Stimulated activated CD8-positive, alpha-beta memory T cell treated with anti-CD3 and anti-CD28 coated beads, Interleukin-4, amount 100 ng/mL, for 1 hour (primary cell): ENCODE measurements around the gene CSNK1D.
"Not testable (repeated sequence)": the region's sequence is repeated elsewhere in the genome, so short reads cannot be mapped to it uniquely, and the experiment has no call there.

Source experiments
- DNase-seq, 2 donors: peaks; one replicate each; pipeline ENCODE4 v3.0.0-alpha.2; 2020; ENCODE audit warnings: low read depth in 2 of 2, low spot score in 1 of 2

The CSNK1D gene

DNA sequence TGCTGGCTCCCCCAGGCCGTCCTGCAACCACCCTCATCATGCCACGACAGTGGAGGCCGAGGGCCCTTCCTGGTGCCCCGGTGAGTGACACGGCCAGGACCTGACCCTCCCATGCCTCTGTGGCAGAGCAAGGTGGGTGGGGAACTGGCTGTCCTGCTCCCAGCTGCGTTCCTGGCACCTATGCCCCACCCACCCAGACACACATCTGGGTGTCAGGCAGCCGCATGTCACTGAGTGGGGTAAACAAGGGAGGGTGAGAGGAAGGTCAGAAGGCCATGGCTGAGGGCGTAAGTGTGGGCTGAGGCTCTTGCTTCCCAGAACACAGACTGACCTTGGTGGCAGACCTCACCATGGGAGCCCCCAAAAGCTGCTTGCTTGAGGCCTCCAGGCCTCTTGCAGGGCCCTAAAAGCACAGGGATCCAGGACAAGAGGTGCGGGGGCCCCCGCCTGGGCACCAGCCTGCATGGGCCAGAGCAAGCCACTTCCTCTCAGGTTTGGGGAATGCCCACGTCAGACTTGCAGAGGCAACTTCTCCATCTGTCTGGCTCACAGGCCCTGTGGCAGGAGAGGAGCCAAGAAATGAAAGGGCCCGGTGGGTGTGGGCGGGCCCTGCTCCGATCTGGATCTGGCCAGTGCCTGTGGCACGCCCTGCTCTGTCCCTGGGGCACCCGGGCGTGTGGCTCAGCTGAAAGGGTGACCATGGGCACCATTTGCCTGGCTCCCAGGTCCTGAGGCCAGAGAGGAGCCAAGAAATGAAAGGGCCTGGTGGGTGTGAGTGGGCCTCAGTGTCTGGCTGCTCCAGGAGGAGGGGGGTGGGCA, 57.0 kb downstream of the CSNK1D start:
- DNase-seq = no peak

DNA sequence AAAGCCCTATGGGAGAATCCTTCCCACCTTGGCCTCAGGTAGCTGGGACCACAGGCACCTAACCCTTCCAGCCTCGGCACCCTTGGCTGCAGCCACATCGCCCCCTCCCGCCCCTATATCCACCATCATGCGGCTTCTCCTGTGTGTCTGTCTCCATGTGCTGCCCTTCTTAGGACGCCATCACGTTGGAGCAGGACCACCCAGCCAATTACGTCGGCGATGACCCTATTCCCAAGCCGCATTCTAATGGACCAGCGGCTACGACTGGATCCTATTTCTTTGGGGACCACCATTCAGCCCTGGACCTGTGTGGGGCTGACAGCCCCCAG, 57.6 kb downstream of the CSNK1D start:
- DNase-seq = no peak

DNA sequence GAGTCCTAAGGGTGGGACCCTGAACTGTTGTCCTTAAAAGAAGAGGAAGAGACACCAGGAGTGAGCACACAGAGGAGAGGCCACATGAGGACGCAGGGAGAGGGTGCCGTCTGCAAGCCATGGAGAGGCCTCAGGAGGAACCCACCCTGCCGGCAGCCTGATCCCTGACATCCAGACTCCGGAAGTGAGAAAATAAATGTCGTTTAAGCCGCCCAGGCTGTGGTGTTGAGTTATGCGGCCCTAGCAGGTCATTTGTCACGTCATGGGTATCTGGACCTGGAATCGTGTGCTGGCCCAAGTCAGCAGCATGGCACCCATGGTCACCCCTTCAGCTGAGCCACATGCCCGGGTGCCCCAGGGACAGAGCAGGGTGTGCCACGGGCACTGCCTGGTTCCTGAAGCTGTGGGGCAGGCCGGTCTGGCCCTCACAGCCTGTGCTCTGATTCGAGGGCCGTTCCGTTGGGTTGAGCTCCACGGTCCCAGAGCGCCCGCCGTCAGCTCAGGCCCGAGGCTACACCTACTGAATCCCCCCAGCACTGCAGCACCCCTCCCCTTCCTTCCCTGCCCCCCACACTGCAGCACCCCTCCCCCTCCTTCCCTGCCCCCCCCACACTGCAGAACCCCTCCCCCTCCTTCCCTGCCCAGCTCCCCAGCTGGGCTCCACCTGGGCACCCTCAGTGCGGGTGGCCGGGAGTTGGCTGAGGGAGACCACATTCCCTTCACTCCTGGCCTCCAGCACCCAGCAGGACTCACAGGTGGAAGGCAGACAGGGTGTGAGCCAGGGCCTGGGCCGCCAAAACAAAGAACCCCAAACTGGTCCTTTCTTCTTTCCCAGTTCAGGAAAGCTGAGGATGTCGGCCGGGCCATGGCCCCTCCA, 58.2 kb downstream of the CSNK1D start:
- DNase-seq = no peak

DNA sequence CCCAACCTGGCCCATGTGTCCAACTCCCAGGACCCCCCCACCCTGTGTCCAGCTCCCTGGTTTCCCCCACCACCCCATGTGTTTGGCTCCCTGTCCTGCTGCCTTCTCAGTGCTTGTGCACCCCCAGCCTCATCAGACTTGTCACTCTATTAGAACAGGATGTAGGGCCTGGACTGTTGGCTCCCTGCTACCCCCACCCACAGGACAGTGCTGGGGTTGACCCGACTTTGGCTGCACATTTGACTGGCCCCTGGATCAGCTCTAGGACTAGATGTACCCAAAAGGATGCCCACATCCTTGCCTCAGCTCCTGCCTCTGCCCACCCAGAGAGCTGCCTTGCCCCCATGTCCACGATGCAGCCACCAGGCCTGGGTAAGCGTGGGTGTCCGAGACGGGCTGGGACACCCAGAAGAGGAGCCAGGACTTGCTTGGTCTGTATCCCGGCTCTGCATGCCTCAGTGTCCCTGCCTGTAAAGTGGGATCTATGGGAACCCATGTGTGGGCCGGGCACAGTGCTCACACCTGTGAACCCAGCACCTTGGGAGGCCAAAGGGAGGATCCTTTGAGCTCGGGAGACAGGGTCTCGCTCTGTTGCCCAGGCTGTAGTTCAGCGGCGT, 59.4 kb downstream of the CSNK1D start:
- no peak for DNase-seq

DNA sequence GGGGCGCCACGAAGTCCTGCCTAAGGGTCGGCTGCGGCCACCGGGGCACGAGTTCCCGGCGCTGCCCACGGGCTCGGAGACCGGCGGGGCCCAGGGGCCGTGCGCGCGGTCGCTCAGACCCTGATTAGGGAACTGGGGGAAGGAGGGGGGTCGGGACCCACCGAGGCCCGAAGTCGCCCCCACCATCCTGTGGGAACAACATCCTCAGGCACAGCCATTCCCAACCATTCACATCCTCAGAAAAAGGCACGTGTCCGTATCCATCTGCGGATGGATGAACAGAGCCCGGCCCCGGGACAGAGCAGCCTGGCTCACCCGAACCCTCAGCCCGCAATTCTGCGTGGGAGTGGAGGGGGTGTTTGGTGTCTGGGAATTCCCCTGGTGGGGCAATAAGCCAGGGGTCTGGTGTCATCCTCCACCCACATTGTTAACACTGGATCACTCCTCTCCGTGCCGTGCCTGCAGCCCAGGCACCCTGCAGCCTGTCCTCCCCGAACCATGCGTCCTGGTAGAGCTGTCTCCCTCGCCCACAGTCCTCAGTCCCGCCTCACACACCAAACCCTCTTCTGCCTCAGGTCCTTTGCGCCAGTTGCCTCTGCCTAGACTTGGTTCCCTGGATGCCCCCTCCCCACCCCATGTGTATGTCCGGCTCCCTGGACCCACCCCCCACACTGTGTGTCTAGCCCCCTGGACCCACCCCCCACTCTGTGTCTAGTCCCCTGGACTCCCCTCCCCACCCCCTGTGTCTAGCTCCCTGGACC, 60.1 kb downstream of the CSNK1D start:
- DNase-seq = no peak

DNA sequence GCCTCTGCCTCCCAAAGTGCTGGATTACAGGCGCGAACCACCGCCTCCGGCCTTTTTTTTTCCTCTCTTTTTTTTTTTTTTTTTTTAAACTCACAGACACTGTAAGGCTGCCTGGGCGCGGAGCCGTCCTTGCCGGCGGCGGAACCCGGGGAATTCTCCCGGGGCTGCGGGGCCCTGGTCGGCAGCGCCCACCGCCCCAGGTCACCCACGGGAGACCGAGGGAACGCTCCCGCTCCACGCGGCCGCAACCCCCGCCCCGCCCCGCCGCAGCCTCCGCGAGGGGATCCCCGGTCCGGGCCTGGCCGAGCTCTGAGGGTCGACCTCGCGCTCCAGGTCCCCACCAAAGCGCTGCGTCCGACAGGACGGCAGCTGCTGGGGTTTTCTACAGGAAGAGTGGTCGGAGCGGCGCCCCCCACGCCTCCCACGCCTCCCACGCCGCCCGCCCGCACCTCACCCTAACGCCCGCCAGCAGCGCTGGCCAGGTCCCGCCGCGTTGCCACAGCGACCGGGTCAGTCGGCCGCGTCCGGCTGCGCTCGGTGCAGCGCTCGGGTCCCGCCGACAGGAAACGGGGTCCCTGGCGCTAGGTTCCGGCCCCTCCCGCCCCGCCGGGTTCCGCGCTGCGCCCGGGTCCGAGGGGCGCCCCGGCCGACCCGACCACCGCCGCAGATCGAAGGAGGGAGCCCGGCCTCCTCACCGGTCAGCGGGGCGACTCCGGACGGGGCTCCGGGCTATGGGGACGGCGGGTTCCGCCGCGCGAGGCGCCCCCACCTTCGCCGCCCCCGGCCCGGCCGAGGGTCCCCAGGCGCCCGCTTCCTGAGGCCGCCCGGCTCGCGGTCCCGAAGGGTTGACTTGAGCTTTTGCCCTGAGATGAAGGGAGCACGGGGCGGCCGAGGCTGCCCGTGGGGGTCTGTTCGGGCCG, 60.9 kb downstream of the CSNK1D start, which contains the start of gene CCDC57:
TSS of gene CCDC57 (minus strand) at position 512 of the 920 bp plus-strand sequence. CDS start 10,898 bp downstream, outside the sequence.
- DNase-seq = no peak

DNA sequence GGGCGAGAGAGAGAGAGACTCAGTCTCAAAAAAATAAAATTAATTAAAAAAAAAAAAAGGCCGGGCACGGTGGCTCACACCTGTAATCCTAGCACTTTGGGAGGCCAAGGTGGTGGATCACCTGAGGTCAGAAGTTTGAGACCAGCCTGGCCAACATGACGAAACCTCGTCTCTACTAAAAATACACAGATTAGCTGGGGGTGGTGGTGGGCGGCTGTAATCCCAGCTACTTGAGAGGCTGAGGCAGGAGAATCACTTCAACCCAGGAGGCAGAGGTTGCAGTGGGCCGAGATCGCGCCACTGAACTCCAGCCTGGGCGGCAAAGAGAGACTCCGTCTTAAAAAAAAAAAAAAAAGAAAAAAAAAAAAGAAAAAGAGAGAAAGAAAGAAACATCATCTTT, 62.8 kb downstream of the CSNK1D start:
- DNase-seq = not testable (repeated sequence)

DNA sequence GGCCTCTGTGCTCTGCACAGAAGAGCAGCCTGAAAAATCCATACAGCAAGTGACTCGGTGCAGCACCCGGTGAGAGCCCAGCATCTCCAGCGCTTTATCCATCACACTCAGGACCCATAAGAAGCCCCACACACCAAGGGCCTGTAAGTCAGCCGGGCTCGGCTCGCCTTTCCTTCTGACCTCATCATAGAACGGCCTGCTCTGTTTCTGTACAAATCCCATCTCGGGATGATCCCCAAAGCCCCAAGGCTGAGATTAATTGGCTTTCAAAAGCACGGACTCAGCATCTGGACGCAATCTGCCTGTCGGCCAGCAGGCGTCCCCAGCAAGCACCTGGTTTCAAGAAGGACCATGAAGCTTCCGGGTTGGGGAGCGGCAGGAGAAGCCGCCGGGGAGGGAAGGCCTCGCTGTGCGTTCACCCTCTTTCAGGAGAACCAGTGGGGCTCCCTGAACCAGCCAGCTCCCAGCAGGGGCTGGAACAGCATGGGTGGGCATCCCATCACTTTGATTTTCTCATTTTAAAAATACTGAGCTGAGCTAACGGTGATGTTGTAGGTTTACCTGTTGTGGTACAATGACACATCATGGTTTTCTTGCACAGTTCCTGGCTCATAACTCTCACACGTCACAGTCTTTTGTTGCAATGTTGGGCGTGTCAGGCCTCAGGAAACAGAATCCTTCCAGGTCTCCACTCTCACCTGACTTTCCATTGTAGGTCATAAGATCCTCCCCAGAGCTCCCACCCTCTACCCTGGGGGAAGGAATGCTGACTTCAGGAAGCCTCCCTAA, 67.6 kb downstream of the CSNK1D start:
- DNase-seq = peak in 1 of 2 donors; percentile 59

DNA sequence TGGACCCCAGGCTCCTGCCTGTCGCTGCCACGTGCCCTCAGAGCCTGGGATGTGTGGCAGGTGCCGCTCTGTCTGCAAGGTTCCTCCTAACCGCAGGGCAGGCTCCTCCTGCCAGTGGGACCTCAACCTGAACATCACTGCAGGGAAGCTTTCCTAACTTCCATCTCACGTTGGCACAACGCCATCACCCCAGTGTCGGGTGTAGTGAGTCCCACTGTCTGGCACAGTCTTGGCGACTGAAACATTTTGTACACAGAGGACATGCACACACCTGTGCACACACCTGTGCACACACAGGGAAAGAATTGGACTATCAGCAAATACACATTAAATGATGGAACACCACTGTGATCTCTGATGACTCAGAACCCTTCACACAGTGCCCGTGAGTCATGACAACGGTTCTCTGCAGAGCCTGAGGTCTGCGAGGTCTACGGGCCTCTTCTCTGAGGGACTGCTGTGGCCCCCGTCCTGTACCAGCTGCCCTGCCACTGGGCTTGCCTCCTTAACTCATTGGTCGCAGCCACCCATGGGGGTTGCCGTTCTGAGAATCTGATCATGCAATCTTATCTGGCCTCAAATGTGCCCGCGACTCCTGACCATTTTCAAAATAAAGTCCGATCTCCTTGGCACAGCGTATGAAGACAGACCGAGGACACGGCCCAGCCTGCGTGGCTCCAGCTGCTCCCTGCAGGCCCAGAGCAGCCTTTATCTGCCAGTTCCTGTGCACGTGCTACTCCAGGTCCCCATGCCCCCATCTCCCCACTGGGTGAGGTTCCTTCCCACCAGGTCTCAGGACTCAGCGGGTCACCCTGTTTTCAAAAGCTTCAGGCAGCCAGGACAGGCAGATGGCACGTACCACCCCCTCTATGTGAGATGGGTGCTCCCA, 68.4 kb downstream of the CSNK1D start:
- DNase-seq = no peak

DNA sequence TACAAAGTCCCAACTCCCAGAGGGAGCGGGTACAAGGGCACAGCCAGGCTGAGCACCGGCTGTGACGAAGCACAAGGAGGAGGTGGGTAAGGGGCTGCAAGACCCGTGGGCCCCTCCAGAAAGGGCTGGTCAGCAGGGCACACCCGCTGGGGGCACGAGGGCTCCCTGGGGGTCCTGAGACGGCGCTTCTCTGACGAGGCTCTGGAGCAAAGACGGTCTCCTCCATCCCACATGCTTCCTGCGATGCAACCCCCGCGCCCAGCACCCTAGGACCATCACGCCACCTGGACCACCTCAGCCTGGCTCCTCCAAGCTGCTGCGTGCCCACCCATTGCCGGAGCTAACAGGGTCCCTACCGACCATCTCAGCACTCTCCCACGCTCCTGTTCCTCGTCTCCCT, 69.6 kb downstream of the CSNK1D start:
- no peak for DNase-seq

DNA sequence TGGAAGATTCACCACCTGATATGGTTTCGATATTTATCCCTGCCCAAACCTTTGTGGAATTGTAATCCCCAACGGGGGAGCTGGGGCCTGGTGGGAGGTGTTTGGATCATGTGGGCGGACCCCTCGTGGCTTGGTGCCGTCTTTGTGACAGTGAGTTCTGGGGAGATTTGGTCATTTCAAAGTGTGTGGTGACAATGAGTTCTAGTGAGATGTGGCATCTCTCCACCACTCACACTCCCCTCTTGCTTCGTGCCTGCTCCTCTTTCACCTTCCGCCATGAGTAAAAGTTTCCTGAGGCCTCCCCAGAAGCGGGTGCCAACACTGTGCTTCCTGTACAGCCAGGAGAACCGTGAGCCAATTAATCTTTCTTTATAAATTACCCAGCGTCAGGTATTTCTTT, 70.5 kb downstream of the CSNK1D start:
- DNase-seq = no peak

DNA sequence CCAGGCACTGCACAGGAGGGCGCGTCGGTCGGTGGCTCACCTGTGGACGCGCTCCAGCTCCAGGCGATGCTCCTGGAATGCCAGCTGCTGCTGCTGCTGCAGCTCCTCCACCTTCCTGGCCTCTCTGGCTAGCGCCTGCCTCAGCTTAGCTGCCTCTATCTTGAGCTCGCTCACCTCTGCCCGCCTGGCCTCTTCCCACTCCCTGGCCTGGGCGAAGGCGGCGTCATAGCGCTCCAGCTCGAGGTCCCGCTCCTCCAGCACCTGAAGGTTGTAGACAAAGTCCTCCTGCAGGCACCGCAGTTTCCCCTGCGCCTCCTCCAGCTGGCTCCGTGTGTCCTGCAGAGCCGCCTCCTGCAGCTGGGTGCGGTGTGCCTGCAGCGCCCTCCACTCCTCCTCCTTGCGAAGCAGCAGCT, 72.0 kb downstream of the CSNK1D start:
- no peak for DNase-seq

DNA sequence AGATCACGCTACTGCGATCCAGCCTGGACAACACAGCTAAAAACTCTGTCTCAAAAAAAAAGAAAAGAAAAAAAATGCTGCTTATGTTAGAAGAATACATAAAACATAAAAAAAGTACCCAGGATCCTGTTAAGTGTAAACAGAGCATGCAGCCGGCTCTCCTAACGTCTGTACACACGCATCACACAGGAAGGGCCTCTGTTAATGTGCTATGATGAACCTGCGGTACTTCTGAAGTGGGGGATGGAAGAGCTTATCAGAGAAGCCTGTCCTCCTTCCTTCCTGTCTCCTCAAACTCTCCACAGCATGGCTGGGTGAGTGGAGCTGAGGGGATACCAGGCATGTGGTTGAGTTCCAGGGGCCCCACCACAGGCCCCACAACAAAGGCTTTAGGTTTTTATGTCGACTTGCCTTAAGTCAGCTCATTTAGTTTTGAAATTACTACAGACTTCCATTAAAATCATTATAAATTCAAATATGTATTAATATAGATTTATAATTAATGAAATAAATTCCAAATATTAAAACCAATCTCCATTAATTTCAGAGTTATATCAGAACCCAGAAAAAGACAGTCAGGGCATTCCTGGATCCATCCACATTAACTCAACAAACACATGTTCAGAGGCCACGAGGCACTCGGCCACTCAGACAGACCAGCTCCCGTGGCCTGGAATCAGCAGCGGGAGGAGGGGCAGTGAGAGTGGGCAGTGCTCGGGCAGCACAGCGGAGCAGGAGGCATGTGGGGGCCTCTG, 72.6 kb downstream of the CSNK1D start:
- no peak for DNase-seq

DNA sequence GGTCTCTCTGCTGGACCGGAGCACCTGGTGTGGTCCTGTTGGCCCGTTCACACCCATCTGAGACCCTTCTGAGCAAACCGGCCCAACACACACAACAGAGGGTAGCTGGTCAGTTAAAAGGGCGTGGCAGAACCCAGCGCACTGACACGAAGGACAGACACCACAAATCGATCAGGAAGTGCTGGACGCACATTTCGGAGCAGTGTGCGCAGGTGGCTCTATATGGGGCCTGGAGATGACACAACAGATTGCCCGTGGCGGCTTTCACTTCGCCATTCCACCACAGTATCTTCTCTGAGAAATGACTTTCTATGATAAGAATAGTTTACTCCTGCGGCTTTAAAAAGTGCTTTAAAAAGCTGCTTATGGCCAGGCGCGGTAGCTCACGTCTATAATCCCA, 73.4 kb downstream of the CSNK1D start:
- DNase-seq = no peak

DNA sequence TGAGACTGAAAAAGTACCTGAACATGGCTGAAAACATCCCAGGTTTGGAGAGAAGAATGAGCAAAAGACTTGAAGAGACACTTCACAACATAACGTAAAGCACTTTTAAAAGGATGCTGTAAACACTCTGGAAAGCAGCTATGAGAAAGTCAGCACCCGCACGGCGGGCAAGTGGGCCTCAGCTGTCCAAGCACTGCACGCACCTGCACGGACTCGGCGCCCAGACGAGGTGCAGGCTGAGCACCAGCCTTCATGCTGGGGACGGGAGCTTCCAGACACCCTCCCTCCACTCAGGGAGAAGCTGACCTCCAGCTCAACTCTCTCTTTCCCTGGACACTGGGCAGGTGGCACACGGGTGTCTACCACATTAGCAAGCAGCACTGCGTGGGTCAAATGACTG, 74.0 kb downstream of the CSNK1D start:
- no peak for DNase-seq

DNA sequence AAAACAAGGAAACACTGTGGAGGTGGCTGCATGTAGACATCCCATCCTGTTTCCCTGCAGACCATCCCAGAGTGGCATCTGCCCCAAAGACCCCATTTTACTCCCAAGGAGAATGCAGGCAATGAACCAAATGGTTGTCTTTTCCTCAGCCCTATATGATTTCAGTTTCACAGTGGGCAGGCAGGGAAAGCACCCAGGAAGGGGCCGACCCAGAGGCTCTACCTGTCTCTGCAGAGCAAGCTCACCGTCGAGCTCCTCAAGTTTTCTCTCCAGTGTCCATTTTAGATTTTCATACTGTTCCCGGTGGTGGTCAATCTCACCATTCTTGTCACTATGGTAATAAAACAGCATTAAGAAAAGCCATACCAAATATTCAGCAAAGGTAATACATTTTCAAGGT, 75.4 kb downstream of the CSNK1D start:
- DNase-seq = no peak
